ENCODE results near the gene KIAA2012.

The KIAA2012 gene

GRCh38 chr2:202149155-202149762, 76.2 kb downstream of the KIAA2012 start:
- TF ChIP-seq SPI1 (IDR thresholded peaks at IDR 0.05; ENCODE audit: low read depth, low read length) (no peak), PAX5 (IDR thresholded peaks at IDR 0.05; ENCODE audit: insufficient read depth, low read length, severe bottlenecking) (no peak)
- no peak for FAIRE-seq
- no peak for DNase-seq (ENCODE audit: insufficient read length, low spot score)

DNA sequence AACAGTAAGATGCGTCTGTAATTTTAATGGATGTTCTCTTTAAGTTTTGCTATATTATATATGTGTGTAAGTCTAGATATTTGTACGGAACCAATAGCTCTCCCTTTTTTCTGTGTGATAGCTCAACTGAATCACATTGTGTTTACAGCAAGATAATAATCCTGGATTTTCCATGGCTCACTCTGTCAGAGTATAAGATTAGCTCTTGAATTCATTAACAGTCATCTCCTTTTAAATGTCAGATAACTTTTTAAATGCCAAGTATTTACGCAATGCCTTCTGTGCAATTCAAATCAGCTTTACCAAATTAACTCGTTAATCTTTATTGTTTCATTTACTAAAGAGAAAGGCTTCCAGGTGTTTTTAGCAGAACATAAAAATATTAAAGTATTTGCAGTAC, 76.9 kb downstream of the KIAA2012 start:
- DNase-seq (ENCODE audit: insufficient read length, low spot score) (no peak), FAIRE-seq (no peak)
- TF ChIP-seq POLR2AphosphoS5 (IDR thresholded peaks at IDR 0.05; ENCODE audit: low read depth, low read length) (no peak), SPI1 (IDR thresholded peaks at IDR 0.05; ENCODE audit: low read depth, low read length) (no peak), POU2F2 (IDR thresholded peaks at IDR 0.05; ENCODE audit: low read depth, low read length) (no peak), TAF1 (IDR thresholded peaks at IDR 0.05; ENCODE audit: low read depth, low read length) (no peak), PAX5 (IDR thresholded peaks at IDR 0.05; ENCODE audit: insufficient read depth, low read length, severe bottlenecking) (no peak)

DNA sequence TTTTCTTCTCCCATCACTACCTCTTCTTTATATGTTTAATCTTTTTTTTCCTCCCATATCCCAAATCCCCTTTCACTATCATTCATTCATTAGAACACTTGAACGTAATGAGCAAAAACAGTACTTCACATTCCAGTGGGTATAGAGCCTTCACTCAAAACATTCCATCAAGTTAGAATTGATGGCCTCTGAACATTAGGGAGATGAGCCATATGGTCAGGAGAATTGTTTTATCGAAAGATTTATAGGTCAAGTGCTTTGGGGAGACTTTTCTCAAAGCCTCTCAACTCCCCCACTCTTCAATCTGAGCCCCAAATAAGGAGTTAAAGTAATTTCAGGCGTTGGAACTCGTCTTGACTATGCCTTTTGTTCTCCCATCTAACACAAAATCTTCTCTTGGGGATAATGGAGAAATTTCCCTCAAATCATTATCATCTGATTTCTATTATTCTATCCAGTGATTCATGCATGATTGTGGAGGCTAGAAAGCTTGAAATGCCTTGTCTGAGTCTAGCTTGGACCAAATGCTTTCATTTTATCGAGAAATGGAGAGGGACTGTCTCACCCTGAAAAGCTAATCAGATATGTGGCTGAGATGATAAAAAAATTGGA, 79.2 kb downstream of the KIAA2012 start:
- TF ChIP-seq POU2F2 (IDR thresholded peaks at IDR 0.05; ENCODE audit: low read depth, low read length) (no peak), PAX5 (IDR thresholded peaks at IDR 0.05; ENCODE audit: insufficient read depth, low read length, severe bottlenecking) (no peak)
- no peak for FAIRE-seq
- DNase-seq (ENCODE audit: insufficient read length, low spot score) = no peak

DNA sequence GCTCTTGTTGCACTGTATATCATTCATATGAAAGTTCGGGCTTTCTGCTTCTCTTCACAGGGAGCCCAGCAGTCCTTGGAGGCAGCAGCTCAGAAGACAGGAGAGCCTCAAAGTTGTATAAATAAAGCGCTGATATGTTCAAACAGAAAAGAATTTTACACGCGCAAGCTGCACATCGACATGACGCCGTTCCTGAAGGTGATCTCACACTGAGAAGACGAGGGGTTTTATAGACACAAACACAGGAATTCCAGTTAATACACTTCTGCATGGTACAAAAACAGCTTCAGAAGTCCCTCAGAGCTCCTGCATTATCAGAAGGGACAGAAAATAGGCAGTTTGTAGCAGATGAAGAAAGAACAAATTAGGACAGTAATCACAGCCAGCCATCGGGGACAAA, 81.6 kb downstream of the KIAA2012 start:
- FAIRE-seq (no peak), DNase-seq (ENCODE audit: insufficient read length, low spot score) (no peak)
- TF ChIP-seq POU2F2 (IDR thresholded peaks at IDR 0.05; ENCODE audit: low read depth, low read length) = no peak
- no peak for TF ChIP-seq POLR2A (IDR thresholded peaks at IDR 0.05; ENCODE audit: low read depth, low read length)
- no peak for TF ChIP-seq SPI1 (IDR thresholded peaks at IDR 0.05; ENCODE audit: low read depth, low read length)
- TF ChIP-seq TAF1 (IDR thresholded peaks at IDR 0.05; ENCODE audit: low read depth, low read length) = no peak
- TF ChIP-seq PAX5 (IDR thresholded peaks at IDR 0.05; ENCODE audit: insufficient read depth, low read length, severe bottlenecking) = no peak
- no peak for TF ChIP-seq POLR2AphosphoS5 (IDR thresholded peaks at IDR 0.05; ENCODE audit: low read depth, low read length)

- no peak for TF ChIP-seq POLR2A (IDR thresholded peaks at IDR 0.05; ENCODE audit: low read depth, low read length)
- TF ChIP-seq POLR2AphosphoS5 (IDR thresholded peaks at IDR 0.05; ENCODE audit: low read depth, low read length) = no peak
- no peak for TF ChIP-seq SPI1 (IDR thresholded peaks at IDR 0.05; ENCODE audit: low read depth, low read length)
- TF ChIP-seq POU2F2 (IDR thresholded peaks at IDR 0.05; ENCODE audit: low read depth, low read length) = no peak
- no peak for TF ChIP-seq PAX5 (IDR thresholded peaks at IDR 0.05; ENCODE audit: insufficient read depth, low read length, severe bottlenecking)
- FAIRE-seq (no peak), DNase-seq (ENCODE audit: insufficient read length, low spot score) (no peak)
These were observed 84.3 kb downstream of the KIAA2012 start for GRCh38 chr2:202157211-202157990.

GRCh38 chr2:202158796-202159195, 85.7 kb downstream of the KIAA2012 start:
- FAIRE-seq = no peak
- no peak for DNase-seq (ENCODE audit: insufficient read length, low spot score)
- TF ChIP-seq POLR2A (IDR thresholded peaks at IDR 0.05; ENCODE audit: low read depth, low read length) (no peak), POLR2AphosphoS5 (IDR thresholded peaks at IDR 0.05; ENCODE audit: low read depth, low read length) (no peak), POU2F2 (IDR thresholded peaks at IDR 0.05; ENCODE audit: low read depth, low read length) (no peak), PAX5 (IDR thresholded peaks at IDR 0.05; ENCODE audit: insufficient read depth, low read length, severe bottlenecking) (no peak), SPI1 (IDR thresholded peaks at IDR 0.05; ENCODE audit: low read depth, low read length) (no peak), TAF1 (IDR thresholded peaks at IDR 0.05; ENCODE audit: low read depth, low read length) (no peak)

- DNase-seq (ENCODE audit: insufficient read length, low spot score) (no peak), FAIRE-seq (peak; percentile 69)
- TF ChIP-seq POLR2A (IDR thresholded peaks at IDR 0.05; ENCODE audit: low read depth, low read length) (no peak), PAX5 (IDR thresholded peaks at IDR 0.05; ENCODE audit: insufficient read depth, low read length, severe bottlenecking) (no peak), POLR2AphosphoS5 (IDR thresholded peaks at IDR 0.05; ENCODE audit: low read depth, low read length) (no peak), TAF1 (IDR thresholded peaks at IDR 0.05; ENCODE audit: low read depth, low read length) (no peak), POU2F2 (IDR thresholded peaks at IDR 0.05; ENCODE audit: low read depth, low read length) (no peak), SPI1 (IDR thresholded peaks at IDR 0.05; ENCODE audit: low read depth, low read length) (no peak)
These were observed 88.2 kb downstream of the KIAA2012 start for GRCh38 chr2:202161151-202161835.

- DNase-seq (ENCODE audit: insufficient read length, low spot score) (no peak), FAIRE-seq (no peak)
- TF ChIP-seq SPI1 (IDR thresholded peaks at IDR 0.05; ENCODE audit: low read depth, low read length) = no peak
- no peak for TF ChIP-seq POLR2A (IDR thresholded peaks at IDR 0.05; ENCODE audit: low read depth, low read length)
These were observed 91.4 kb downstream of the KIAA2012 start for GRCh38 chr2:202164411-202164810.

DNA sequence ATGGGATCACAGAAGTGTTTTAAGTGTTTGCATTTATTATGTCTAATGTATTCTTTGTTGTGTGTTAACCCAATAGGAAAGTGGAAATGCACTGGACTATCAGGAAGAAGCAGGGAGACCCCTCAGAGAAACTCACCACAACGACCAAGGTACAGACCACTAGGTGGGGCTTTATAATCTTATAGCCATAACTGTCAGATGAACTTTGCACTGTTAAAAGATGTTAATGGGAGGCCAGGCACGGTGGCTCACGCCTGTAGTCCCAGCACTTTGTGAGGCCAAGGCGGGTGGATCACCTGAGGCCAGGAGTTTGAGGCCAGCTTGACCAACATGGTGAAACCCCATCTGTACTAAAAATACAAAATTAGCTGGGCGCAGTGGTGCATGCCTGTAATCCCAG, 92.2 kb downstream of the KIAA2012 start:
- DNase-seq (ENCODE audit: insufficient read length, low spot score) = no peak
- no peak for FAIRE-seq
- TF ChIP-seq TAF1 (IDR thresholded peaks at IDR 0.05; ENCODE audit: low read depth, low read length) (no peak), POLR2AphosphoS5 (IDR thresholded peaks at IDR 0.05; ENCODE audit: low read depth, low read length) (no peak), POU2F2 (IDR thresholded peaks at IDR 0.05; ENCODE audit: low read depth, low read length) (no peak), POLR2A (IDR thresholded peaks at IDR 0.05; ENCODE audit: low read depth, low read length) (no peak), PAX5 (IDR thresholded peaks at IDR 0.05; ENCODE audit: insufficient read depth, low read length, severe bottlenecking) (no peak), SPI1 (IDR thresholded peaks at IDR 0.05; ENCODE audit: low read depth, low read length) (no peak)

Measured in GM12891 (cell line).